Kidney epithelial cell (primary cell): ENCODE measurements around the gene CBLB. TPM values are rescaled to one million over a fixed set of nuclear protein-coding genes. Genes with fewer than 3 reads are reported as not detected.

Source experiments
- DNase-seq: peaks from one replicate; pipeline ENCODE4 v3.0.0-alpha.2; 2010; ENCODE audit warnings: low read depth
- H3K27me3 ChIP-seq: 2 replicates; pipeline ENCODE4 v1.6.0; 2011; ENCODE audit warnings: low read length; ENCODE audit not compliant: control insufficient read depth, insufficient read depth
- H3K36me3 ChIP-seq: 2 replicates; pipeline ENCODE4 v1.5.1; 2011; ENCODE audit warnings: low read length; ENCODE audit not compliant: control insufficient read depth, insufficient read depth
- H3K4me3 ChIP-seq: 2 replicates; pipeline ENCODE4 v1.5.1; 2011; ENCODE audit warnings: low read depth, mild to moderate bottlenecking, control low read depth, low read length
- total RNA-seq: library from RNA; depleted of rRNA; stranded (reverse); fragments of >200 nt; gene quantifications from 2 replicates; pipeline ENCODE4 v1.2.3, GENCODE V29; 2015
- TF ChIP-seq, protein P1 (sequence below): IDR thresholded peaks from 2 replicates; pipeline ENCODE4 v1.5.1; 2011; ENCODE audit warnings: mild to moderate bottlenecking, moderate library complexity, low read length, control low read depth, inconsistent platforms; ENCODE audit not compliant: insufficient read depth, poor library complexity, severe bottlenecking

The CBLB gene
- total RNA-seq, 1 donor from 2014 or later = 27.2 TPM

DNA sequence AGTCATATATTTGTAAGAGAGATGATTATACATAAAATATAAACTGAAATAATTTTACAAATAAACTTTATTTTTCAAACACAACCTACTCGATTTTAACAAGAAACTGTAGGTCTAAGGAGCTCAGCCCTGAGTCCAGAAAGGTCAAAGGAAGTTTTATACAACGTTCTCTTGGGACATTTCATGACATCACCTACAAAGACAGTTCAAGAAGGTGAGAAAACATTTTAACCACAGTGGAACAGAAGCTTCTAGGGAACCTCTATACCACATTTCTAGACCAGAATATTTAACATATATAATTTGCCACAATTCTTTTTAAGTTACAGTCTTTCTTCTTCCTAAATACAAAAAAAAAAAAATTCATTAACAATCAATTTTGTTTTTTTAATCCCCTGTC is 40.1 kb downstream of the CBLB start:
- TF ChIP-seq, protein P1, sequence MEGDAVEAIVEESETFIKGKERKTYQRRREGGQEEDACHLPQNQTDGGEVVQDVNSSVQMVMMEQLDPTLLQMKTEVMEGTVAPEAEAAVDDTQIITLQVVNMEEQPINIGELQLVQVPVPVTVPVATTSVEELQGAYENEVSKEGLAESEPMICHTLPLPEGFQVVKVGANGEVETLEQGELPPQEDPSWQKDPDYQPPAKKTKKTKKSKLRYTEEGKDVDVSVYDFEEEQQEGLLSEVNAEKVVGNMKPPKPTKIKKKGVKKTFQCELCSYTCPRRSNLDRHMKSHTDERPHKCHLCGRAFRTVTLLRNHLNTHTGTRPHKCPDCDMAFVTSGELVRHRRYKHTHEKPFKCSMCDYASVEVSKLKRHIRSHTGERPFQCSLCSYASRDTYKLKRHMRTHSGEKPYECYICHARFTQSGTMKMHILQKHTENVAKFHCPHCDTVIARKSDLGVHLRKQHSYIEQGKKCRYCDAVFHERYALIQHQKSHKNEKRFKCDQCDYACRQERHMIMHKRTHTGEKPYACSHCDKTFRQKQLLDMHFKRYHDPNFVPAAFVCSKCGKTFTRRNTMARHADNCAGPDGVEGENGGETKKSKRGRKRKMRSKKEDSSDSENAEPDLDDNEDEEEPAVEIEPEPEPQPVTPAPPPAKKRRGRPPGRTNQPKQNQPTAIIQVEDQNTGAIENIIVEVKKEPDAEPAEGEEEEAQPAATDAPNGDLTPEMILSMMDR = no peak
- DNase-seq = no peak
- H3K36me3 ChIP-seq = no peaks in the 10 kb centered on the region
- no peaks in the 10 kb centered on the region for H3K27me3 ChIP-seq
- H3K4me3 ChIP-seq = no peak overlapping the region

DNA sequence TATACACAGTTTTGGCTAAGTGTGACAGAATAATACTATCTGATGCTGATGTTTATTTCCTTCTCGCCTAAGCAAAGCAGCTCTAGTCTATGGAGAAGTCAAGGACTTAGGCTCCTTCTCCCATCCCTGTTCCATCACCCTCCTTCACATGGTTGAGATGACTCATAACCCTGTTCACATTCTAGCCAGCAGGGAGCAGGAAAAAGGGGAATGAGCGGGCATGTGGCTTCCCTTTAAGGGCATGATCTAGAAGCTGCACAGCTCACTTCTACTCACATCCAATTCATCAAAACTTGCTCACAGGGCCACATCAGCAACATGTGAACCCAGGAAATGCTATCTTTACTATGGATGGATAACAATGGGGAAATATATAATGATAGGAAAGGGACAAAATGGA is 40.9 kb downstream of the CBLB start:
- Histone ChIP-seq H3K4me3 (no peak overlapping the region), H3K27me3 (no peaks in the 10 kb centered on the region), H3K36me3 (no peaks in the 10 kb centered on the region)
- TF ChIP-seq, protein P1 = peak; percentile 59
- peak; percentile 56 for DNase-seq

DNA sequence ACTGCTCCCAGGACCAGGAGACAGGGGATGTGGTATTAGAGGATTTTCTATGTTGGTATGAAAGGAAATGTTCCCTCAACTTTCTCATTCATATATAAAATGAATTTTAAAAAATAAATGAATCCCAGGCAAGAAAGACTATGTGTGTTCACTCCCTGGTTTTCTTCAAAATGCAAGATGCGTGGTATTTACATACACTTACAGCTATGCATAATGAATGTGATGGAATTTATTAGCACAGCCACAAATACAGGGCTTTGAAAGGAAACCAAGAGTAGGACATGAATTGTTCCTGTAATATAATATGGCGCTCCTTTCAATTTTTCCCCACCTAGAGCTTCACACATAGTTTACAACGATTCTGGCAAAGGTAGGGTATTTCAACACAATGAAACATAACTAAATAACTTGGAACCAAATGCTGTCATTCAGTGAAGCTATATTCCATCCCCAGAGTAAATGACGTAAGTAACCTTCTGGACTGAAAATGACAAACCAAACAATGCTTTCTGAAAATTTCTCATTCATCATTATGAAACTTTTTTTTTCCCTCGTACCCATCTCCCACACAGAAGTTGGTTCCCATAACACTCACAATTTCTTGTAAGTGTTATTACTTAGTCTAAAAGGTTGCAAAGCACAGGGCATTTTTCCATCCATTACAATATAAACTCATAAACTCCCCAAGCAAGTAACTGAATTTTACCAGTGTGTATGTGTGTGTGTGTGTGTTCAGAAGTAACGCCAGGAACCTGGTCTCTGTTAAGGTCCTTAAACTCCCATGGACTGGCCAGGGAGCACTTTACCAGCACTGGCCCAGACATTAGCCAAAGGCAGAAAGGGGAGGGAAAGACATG is 41.8 kb downstream of the CBLB start:
- H3K27me3 ChIP-seq = no peaks in the 10 kb centered on the region
- TF ChIP-seq, protein P1 = no peak
- no peak for DNase-seq
- no peak overlapping the region for H3K4me3 ChIP-seq
- no peaks in the 10 kb centered on the region for H3K36me3 ChIP-seq

DNA sequence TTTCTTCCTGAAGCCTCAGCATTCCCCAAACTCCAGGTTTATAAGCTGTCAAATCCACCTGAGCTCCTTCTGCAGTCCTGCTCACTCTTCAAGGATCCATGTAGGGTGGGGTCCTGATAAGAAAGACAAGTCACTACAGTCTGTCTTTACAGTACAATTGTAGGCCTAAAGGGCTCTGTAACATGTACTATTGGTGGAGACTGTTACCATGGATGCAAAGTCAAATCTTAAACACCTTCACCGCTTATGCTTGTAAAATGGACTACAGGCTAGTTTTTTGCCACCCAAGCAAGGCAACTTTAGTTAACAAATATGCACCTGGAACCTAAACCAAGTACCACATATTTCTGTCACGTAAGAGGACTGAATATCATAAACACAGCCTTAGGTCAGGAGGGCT is 44.7 kb downstream of the CBLB start:
- Histone ChIP-seq H3K27me3 (no peaks in the 10 kb centered on the region), H3K36me3 (no peaks in the 10 kb centered on the region), H3K4me3 (no peak overlapping the region)
- DNase-seq = no peak
- TF ChIP-seq, protein P1 = no peak

DNA sequence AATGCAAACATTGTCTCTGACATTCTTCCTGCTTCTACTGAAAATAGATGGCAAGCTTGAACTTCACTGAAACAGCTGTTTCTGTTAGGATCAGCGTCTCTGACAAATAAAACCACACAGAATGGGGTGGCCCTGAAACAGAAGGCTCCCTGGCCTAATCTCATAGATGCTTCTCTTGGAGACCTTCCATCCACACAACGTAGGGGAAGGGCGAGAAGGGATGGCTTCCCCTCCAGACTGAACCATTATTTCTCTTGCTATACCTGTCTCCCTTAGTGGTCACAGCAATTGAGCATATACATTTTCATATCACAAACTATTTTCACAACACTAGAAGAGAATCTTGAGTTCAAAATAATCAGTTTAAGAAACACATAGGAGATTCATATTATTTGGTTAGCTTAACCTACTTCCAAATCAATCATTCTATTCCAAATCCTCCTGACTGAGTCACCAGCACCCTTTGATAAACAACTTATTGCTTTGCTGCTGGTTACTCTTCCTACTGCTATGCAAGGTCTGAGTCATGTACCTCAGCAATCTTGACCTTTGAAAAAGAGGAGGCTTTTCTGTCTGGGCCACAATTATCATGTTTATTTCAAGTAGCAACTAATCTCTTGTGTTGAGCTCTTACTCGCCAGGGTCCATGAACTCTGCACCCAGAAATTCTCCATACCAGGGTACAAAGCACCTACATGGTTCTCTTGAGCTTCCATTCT is 45.5 kb downstream of the CBLB start:
- no peaks in the 10 kb centered on the region for H3K27me3 ChIP-seq
- TF ChIP-seq, protein P1 = no peak
- peak; percentile 71 for DNase-seq
- H3K4me3 ChIP-seq = no peak overlapping the region
- no peaks in the 10 kb centered on the region for H3K36me3 ChIP-seq
